ENCODE data around the gene ARHGEF10L.

Gene ARHGEF10L

GRCh38 chr1:17640975-17641374 lies 101.5 kb downstream of the ARHGEF10L start:
- H3K9me3 ChIP-seq (replicated peaks in 1 of 11) = no peaks in the 10 kb centered on the region
- peak overlapping the region in 10 of 11 experiments; percentile 25 to 96 (median 84); a peak in 15 of 22 replicates for H3K9ac ChIP-seq
- H3K4me3 ChIP-seq = peak overlapping the region in 1 of 10 experiments; percentile 37; a peak in 1 of 20 replicates
- H3K4me2 ChIP-seq = peak overlapping the region in 10 of 11 experiments; percentile 67 to 100 (median 86); a peak in 19 of 22 replicates
- H3K27me3 ChIP-seq = no peaks in the 10 kb centered on the region
- H3K4me1 ChIP-seq = peaks cover 31 to 100% (median 85%) of the 10 kb centered on the region in 10 experiments
- H3K27ac ChIP-seq = peak overlapping the region in 10 of 11 experiments; percentile 96 to 100 (median 98); a peak in 20 of 22 replicates
- H3K36me3 ChIP-seq = peaks cover 28 to 100% (median 82%) of the 10 kb centered on the region in 11 experiments
- H4K20me1 ChIP-seq = peaks cover 0 to 8% (median 0%) of the 10 kb centered on the region in 11 experiments; a peak in 3 of 22 replicates
- TF ChIP-seq Cebpa-rat (IDR thresholded peaks at IDR 0.05) = no peak

GRCh38 chr1:17642169-17642568 lies 102.7 kb downstream of the ARHGEF10L start:
- H4K20me1 ChIP-seq = peaks cover 0 to 18% (median 0%) of the 10 kb centered on the region in 11 experiments; a peak in 4 of 22 replicates
- no peak overlapping the region for H3K4me3 ChIP-seq
- no peaks in the 10 kb centered on the region for H3K27me3 ChIP-seq
- peaks cover 34 to 100% (median 86%) of the 10 kb centered on the region in 11 experiments for H3K36me3 ChIP-seq
- peaks cover 19 to 100% (median 76%) of the 10 kb centered on the region in 10 experiments for H3K4me1 ChIP-seq
- H3K4me2 ChIP-seq = peak overlapping the region in 4 of 11 experiments; percentile 86 to 100 (median 89); a peak in 6 of 22 replicates
- H3K9me3 ChIP-seq (replicated peaks in 1 of 11) = no peaks in the 10 kb centered on the region
- H3K27ac ChIP-seq = peak overlapping the region in 9 of 11 experiments; percentile 96 to 100 (median 99); a peak in 18 of 22 replicates
- peak overlapping the region in 7 of 11 experiments; percentile 8 to 91 (median 34); a peak in 8 of 22 replicates for H3K9ac ChIP-seq
- TF ChIP-seq Cebpa-rat (IDR thresholded peaks at IDR 0.05) = no peak

DNA sequence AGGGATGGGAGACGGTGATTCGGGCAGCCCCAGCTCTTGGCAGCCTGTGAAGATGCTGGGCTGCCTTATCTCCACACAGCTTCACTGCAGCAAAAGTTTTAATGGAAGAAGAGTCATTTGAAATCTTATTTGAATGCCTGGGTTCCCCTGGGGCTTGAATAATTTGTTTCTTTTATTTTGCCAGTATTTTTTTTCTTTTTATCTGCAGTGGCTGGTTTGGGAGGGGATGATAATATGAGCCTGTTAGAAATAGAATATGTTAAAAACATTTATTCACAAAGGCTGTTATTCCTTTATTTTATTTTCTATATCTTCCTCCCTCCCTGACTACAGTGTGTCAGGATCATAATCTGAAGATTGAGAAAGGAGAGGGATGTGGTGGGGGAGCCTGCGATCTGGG lies 103.4 kb downstream of the ARHGEF10L start:
- Histone ChIP-seq H3K9me3 (replicated peaks in 1 of 11) (no peaks in the 10 kb centered on the region), H3K4me3 (no peak overlapping the region), H3K27ac (peak overlapping the region in 10 of 11 experiments; percentile 42 to 100 (median 98); a peak in 19 of 22 replicates), H3K9ac (peak overlapping the region in 9 of 11 experiments; percentile 6 to 46 (median 22); a peak in 10 of 22 replicates), H4K20me1 (peaks cover 0 to 21% (median 0%) of the 10 kb centered on the region in 11 experiments; a peak in 4 of 22 replicates), H3K4me2 (peak overlapping the region in 5 of 11 experiments; percentile 32 to 100 (median 88); a peak in 6 of 22 replicates), H3K27me3 (no peaks in the 10 kb centered on the region), H3K36me3 (peaks cover 32 to 100% (median 86%) of the 10 kb centered on the region in 11 experiments), H3K4me1 (peaks cover 16 to 99% (median 68%) of the 10 kb centered on the region in 10 experiments; a peak in 19 of 20 replicates)
- TF ChIP-seq Cebpa-rat (IDR thresholded peaks at IDR 0.05) = no peak

DNA sequence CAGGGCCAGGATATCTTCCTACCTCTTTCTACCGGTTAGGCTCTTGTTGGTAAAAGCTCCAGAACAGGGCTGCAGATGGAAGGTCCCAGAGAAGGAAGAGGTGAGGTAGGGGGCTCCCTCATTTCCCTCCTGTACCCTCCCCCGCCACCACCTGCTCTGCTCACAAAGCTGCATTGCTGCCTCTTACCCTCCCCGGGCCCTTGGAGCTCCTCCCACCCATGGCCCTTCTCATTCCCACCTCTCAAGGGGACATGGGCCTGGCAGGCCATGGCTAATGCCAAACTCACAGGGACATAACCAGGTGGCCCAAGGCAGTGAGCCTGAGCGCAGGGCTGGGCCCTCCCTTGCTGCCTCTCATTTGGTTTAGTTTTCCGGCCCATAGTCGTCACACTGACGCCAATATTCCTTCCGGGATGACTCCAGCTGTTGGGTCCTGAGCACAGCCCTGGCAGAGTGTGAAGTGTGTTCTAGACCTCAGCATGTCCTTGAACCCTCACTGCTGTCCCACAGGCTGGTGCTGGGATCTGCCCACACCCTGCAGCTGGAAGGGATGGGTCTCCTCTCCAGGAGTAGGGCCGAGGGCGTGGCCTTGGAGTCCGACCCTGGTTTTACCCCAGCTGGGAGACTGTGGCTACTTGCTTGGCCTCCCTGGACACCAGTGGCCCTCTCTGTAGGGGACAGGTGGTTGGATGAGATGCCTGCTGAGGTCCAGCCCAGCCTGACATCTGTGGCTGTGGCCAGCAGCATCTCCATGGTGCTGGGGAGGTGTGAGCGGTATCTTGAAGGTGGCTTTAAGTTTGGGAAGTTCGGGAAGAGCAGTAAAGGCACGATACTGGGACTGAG lies 104.6 kb downstream of the ARHGEF10L start:
- Histone ChIP-seq H3K9ac (peak overlapping the region in 7 of 11 experiments; percentile 2 to 46 (median 8); a peak in 8 of 22 replicates), H3K4me1 (peaks cover 16 to 98% (median 62%) of the 10 kb centered on the region in 10 experiments; a peak in 19 of 20 replicates), H3K9me3 (replicated peaks in 1 of 11) (no peaks in the 10 kb centered on the region), H4K20me1 (peaks cover 0 to 25% (median 0%) of the 10 kb centered on the region in 11 experiments; a peak in 4 of 22 replicates), H3K36me3 (peaks cover 25 to 100% (median 86%) of the 10 kb centered on the region in 11 experiments), H3K4me3 (no peak overlapping the region), H3K27ac (peak overlapping the region in 10 of 11 experiments; percentile 42 to 100 (median 98); a peak in 21 of 22 replicates), H3K4me2 (peak overlapping the region in 3 of 11 experiments; percentile 5 to 13 (median 8); a peak in 5 of 22 replicates), H3K27me3 (no peaks in the 10 kb centered on the region)
- TF ChIP-seq Cebpa-rat (IDR thresholded peaks at IDR 0.05) = no peak

- H3K9me3 ChIP-seq (replicated peaks in 1 of 11) = no peaks in the 10 kb centered on the region
- H3K4me2 ChIP-seq = peak overlapping the region in 3 of 11 experiments; percentile 1 to 20 (median 5); a peak in 1 of 22 replicates
- peaks cover 5 to 98% (median 59%) of the 10 kb centered on the region in 10 experiments; a peak in 19 of 20 replicates for H3K4me1 ChIP-seq
- H3K36me3 ChIP-seq = peaks cover 13 to 100% (median 86%) of the 10 kb centered on the region in 11 experiments; a peak in 19 of 22 replicates
- TF ChIP-seq Cebpa-rat (IDR thresholded peaks at IDR 0.05) = no peak
- H3K9ac ChIP-seq = peak overlapping the region in 7 of 11 experiments; percentile 0 to 29 (median 21); a peak in 6 of 22 replicates
- no peak overlapping the region for H3K4me3 ChIP-seq
- peaks cover 0 to 32% (median 0%) of the 10 kb centered on the region in 11 experiments; a peak in 4 of 22 replicates for H4K20me1 ChIP-seq
- no peaks in the 10 kb centered on the region for H3K27me3 ChIP-seq
- H3K27ac ChIP-seq = peak overlapping the region in 9 of 11 experiments; percentile 26 to 100 (median 98); a peak in 17 of 22 replicates
Measured at GRCh38 chr1:17645068-17645911, 105.8 kb downstream of the ARHGEF10L start.

DNA sequence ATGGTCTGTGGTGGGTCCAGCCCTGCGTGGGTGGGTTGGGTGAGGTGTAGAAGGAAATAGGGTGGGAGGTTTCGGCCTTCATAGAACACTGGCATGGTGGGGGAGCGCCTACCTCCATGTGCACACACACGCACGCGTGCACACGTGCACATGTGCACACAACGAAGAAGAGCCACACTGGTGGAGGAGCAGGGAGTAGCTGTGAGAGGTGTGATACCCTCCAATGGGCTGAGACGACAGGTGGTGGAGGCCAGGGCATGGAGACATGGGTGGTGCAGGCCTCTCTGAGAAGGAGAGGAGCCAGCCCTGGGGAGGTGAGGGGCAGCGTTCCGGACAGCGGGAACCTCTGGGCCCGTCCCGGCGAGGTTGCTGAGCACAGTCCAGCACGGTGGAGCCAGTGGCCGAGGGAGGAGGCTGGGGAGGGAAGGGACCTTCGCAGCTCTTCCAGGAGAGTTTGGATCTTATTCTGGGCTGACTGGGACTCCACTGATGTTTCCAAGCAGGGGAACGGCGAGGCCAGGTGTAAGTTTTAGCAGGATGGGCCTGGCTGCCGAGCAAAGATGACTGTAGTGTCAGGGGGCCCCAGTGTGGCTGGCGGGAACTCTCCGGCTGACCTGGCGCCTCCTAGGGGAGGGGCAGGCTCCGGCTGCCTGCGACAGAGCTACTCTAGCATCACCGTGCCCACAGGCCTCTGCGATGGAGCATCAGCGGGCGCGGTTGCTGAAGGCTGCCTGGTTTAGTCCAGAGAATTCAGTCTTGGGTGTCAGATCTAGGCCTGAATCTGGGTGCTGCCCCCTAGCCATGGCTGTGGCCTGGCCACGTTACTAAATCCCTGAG lies 107.2 kb downstream of the ARHGEF10L start:
- H3K4me2 ChIP-seq = peak overlapping the region in 1 of 11 experiments; percentile 20; a peak in 2 of 22 replicates
- H3K4me1 ChIP-seq = peaks cover 0 to 98% (median 49%) of the 10 kb centered on the region in 10 experiments; a peak in 13 of 20 replicates
- H3K4me3 ChIP-seq = no peak overlapping the region
- H3K9ac ChIP-seq = peak overlapping the region in 2 of 11 experiments; percentile 25 to 38; a peak in 3 of 22 replicates
- peaks cover 0 to 39% (median 0%) of the 10 kb centered on the region in 11 experiments; a peak in 4 of 22 replicates for H4K20me1 ChIP-seq
- H3K27ac ChIP-seq = peak overlapping the region in 9 of 11 experiments; percentile 5 to 100 (median 42); a peak in 14 of 22 replicates
- H3K36me3 ChIP-seq = peaks cover 11 to 100% (median 86%) of the 10 kb centered on the region in 11 experiments; a peak in 19 of 22 replicates
- H3K27me3 ChIP-seq = no peaks in the 10 kb centered on the region
- H3K9me3 ChIP-seq (replicated peaks in 1 of 11) = no peaks in the 10 kb centered on the region
- no peak for TF ChIP-seq Cebpa-rat (IDR thresholded peaks at IDR 0.05)
